GM21717 (cell line): Measurements from ENCODE around the gene ASPSCR1.

ENCODE experiments used
- ATAC-seq: cut with Tn5 transposase; IDR thresholded peaks from one replicate; pipeline ENCODE4 v1.9.1; 2021; ENCODE audit warnings: mild to moderate bottlenecking, moderate library complexity; ENCODE audit not compliant: unreplicated experiment

ASPSCR1 gene

GRCh38 chr17:82053130-82053529, 75.7 kb downstream of the ASPSCR1 start:
- no peak for ATAC-seq

GRCh38 chr17:82053556-82054263, 76.3 kb downstream of the ASPSCR1 start:
- no peak for ATAC-seq

DNA sequence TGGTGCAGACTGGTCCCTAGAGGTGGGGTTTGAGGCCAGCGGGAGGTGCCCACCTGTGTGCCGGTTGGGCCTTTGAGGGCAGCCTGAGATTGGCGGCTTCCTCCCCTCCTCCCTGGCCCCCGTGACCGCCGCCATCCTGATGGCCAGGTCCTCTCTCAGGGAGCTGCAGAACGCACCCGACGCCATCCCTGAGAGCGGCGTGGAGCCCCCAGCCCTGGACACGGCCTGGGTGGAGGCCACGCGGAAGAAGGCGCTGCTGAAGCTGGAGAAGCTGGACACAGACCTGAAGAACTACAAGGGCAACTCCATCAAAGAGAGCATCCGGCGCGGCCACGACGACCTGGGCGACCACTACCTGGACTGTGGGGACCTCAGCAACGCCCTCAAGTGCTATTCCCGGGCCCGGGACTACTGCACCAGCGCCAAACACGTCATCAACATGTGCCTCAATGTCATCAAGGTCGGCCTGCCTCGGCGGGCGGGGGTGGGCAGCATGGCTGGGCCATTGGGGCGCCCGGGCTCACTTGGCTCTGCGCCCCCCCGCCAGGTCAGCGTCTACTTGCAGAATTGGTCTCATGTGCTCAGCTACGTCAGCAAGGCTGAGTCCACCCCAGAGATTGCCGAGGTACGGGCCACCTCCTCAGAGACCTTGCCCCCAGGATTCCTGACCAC, 77.1 kb downstream of the ASPSCR1 start:
- no peak for ATAC-seq

GRCh38 chr17:82055023-82055964, 77.9 kb downstream of the ASPSCR1 start:
- ATAC-seq = no peak

DNA sequence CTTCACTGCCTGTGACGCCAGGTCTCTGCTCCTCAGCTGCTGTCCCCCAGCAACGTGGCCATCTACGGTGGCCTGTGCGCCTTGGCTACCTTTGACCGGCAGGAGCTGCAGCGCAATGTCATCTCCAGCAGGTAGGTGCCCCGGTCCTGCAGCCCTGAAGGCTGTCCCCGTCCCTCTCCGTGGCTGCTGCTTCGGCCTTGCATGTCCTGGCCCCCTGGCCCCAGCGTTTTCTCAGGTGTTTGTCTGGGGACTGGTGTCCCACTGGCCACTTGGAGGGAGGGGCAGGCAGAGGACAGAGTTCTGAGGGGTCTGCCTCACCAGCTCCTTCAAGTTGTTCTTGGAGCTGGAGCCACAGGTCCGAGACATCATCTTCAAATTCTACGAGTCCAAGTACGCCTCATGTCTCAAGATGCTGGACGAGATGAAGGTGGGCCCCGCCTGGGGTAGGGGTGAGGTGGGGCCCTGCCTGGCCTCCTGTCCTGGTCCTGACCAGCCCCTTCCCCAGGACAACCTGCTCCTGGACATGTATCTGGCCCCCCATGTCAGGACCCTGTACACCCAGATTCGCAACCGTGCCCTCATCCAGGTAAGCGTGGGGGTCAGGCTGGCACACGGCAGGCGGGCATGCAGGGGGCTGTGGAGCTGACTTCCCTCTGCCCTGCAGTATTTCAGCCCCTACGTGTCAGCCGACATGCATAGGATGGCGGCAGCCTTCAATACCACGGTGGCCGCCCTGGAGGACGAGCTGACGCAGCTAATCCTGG, 78.7 kb downstream of the ASPSCR1 start:
- ATAC-seq = no peak

DNA sequence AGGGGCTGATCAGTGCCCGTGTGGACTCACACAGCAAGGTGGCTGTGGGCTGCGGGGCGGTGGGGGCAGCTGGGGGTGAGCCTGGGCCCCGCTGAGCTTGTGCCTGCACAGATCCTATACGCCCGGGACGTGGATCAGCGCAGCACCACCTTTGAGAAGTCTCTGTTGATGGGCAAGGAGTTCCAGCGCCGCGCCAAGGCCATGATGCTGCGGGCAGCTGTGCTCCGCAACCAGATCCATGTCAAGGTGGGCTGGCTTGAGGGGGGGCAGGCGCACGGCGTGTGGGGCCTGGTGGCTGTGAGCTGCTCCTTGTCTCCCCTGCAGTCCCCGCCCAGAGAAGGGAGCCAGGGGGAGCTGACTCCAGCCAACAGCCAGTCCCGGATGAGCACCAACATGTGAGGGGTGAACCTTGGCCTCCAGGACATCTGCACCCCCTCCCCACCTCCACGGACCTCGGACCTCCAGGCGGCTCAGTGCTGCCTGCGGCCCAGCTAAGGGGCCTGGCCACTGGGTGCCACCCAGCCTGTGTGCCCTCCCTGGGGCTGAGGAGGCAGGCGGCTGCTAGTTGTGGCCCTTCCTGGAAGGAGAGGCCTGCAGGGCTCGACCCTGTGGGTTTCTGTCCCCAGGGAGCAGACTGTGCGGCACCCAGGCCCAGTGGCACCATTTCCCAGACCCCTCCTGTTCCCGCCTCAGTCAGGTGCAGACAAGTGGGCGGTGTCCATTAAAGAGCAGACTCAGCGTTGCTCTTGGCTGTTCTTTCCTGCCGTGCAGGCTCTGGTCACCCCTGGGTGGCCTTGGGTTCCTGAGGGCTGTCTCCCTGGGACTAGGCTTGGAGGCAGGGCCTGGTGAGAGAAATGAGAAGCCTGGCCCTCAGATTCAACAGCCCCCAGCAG, 79.5 kb downstream of the ASPSCR1 start:
- no peak for ATAC-seq

DNA sequence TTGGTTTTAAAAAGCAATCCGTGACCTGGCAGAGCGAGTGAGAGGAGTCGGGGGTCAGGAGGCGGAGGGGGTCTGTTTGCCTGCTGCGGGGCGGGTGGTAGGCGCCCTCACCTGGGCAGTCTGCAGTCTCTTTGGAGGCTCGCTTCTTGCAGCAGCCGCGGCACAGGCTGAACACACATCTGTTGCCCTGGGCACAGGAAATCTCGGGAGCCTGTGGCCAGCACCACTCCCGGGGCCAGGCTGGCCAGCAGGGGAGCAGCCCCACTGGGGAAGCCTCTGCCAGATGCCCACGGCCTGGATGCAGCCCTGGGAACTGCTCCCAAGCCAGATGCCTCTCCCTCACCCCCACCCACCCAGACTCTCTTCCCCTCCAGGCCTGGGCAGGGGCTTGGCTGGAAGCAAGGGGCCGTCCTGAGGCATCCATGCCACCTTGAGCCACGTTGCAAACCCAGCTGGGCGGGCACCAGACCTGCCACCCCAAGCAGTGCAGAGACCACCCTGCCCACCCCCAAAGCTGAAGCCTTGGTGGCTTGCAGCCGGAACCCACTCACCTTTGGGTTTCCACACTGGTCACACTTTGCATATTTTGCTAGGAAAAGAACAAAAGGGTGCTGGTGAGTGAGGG, 80.9 kb downstream of the ASPSCR1 start:
- ATAC-seq = no peak

GRCh38 chr17:82058855-82059249, 81.4 kb downstream of the ASPSCR1 start:
- no peak for ATAC-seq

DNA sequence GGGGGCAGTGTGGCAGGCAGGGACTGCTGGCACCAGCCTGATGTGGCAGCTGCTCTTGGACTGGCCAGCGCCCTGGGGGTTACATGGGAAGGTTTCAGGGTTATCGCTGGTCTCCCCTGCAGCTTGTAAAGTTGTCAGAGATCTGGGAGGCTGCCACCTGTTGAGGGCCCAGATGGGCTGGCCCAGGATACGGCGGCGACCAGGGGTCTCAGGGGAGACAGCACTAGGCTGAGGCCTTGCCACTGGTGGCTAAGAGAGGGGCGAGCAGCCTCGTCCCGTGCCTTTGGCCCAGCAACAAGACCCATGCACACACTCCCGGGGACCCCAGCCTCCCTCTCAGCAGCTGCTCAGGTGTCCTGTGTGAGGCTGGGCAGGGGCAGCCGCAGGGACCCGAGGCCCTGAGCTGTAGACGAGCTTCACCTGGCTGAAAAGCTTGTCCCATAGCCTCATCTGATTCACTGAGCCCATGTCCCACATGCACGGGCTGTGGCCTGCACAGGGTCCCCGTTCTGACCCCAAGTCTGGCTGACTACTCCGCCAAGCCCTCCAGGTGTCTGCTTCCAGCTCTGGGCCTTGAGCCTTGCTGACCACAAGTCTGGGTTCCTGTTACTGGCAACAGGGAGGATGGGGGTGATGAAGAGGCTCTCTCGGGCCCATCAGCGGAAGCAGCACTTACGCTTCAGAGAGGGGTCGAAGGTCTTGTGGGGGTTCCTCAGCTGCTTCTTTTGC, 82.0 kb downstream of the ASPSCR1 start:
- ATAC-seq = no peak

DNA sequence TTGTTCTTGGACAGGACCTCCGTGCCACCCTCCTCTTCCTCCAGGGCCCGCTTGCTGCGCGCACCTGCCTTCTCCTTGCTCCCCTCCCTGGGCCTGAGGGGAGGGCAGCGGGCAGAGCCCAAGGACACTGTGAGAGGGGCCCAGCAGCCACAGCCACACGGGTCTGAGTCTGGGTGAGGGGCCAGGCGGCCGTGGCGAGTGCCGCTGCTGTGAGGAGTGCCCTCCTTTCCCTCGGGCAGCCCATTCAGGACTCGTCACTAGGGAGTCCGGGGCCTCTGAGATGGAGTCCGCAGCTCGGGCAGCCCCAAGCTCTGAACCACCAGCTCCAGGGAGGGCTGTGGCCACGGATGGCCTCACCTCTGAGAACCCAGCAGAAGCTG, 82.6 kb downstream of the ASPSCR1 start:
- ATAC-seq = no peak

DNA sequence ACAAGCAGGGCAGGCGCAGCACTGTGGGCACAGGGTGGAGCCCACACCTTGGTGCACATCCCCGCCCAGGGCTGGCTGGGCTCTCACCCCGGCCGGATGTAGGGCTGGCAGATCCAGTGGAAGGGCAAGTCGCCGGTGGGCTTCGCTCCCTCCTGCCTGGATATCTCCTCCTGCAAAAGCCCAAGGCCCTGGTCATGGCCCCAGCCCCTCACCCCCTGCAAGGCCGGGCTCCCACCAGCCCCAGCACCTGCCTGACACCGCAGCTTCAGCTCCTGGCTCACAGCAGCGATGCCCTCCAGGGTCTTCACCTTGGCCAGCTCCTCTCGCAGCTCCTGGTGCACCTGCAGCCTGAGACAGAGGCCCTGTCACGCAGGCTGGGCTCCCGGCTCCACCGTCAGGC, 83.2 kb downstream of the ASPSCR1 start:
- ATAC-seq = no peak

- ATAC-seq = no peak
Observed at GRCh38 chr17:82061047-82061925, 83.9 kb downstream of the ASPSCR1 start.

DNA sequence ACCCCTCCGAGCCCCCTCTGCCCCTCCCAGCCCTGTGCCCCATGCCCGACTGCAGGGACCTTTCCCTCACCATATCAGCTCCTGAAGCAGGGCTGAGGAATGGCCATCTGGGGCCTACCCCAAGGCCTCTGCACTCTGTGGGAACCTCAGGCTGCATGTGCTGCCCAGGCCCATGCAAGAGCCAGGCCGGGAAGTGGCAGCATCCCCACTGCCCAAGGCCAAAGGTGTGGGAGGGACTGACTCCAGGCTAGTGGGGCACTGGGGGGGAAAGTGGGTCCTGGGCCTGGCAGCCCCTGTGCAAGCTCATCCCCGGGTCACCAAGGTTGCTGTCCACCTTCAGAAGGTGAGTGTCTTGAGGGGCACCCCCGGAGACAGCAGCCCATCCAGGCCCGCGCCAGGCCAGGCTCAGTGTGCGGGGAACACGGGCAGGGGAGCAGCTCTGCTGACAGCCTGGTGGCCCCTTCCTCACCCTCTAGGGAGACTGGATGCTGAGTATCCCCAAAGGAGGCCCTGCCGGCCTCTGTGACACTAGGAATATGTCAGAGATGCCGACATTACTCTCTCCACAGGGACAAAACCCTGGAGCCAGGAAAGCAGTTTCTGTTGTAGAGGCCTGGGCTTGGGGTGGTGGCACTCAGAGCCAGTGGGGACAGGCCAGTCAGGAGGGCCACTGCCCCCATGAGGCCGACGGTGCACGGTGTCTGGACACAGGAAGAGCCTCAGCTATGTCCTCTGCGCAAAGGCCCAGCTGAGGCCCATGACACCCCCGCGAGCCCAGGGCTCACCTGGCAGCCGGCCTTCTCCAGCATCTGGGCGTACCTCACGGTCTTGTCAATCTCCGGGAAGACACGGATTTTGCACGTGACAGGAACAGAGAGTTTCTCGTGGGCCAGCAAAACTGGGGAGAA, 84.9 kb downstream of the ASPSCR1 start:
- ATAC-seq = no peak

DNA sequence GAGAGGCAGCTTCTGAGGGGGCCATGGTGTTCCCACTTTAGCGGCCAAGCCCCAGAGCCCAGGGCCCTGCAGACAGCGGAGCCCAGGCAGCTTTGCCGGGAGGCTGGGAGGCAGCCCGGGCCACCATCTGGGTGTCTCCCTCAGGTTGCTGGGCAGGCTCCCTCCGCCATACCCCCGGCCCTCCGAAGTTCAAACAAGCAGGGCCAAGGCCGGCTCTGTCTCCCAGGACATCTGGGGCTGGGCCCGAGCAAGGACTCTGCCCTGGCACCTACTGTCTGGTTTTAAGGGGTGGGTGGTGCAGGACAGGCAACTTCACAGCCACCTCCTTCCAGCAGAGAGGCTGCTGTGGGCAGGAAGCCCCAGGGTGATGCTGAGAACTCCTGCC, 85.5 kb downstream of the ASPSCR1 start:
- ATAC-seq = no peak

DNA sequence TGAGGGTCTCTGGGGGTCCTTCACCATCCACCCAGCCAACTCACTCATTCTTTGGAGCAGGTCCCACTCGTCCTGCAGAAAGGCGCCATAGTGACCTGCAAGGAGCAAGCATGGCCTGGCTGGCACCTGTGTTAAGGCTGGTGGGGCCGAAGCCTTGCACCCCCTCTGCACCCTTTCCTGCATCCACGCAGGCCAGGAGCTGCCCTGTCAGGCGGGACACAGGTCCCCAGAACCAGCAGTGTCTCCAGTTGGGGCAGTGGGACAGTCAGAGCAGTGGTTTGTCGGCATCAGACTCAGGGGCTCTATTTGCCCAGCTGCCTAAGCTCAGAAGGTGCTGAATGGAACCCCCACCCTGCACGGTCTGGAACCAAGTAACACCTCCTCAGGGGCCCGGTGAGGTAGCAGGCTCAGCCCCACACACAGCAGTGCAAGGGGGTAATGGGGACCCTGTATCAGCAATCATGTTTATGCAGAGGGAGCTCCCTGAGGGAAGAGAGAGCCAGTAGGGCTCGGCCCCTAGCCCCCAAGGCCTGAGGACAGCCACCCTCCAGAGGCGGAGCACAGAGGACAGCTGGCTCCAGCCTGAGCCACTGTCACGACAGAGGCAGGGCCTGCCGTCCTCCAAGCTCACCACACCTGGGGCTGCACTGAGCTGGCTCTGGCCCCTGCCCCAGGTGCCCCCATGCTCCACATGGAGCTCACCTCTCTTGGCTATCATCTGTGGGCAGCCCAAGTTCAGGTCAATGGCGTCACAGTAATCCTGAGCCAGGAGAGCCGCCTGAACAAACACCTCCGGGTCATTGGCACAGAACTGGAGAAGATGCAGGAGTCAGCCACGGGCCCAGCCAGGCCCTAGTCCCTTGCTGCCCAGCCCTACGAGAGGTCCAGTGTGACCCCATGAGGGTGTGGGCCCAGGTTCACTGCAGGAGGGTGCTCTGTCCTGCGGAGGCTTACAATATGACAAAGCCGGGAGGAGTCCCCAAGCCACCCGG, 86.3 kb downstream of the ASPSCR1 start:
- ATAC-seq = no peak
